ENCODE measurements around the gene MTMR12.
"Not testable (repeated sequence)": the region's sequence is repeated elsewhere in the genome, so short reads cannot be mapped to it uniquely, and the experiment has no call there.

Gene MTMR12

GRCh38 chr5:32298059-32298415, 14.7 kb downstream of the MTMR12 start:
- DNase-seq (ENCODE audit: insufficient read length, low spot score) (no peak), FAIRE-seq (no peak)
- TF ChIP-seq POLR2A (IDR thresholded peaks at IDR 0.05; ENCODE audit: low read depth, low read length) = no peak

- no peak for FAIRE-seq
- no peak for DNase-seq (ENCODE audit: insufficient read length, low spot score)
- TF ChIP-seq POLR2A (IDR thresholded peaks at IDR 0.05; ENCODE audit: low read depth, low read length) = no peak
These were observed 15.3 kb downstream of the MTMR12 start for GRCh38 chr5:32297181-32298058.

- not testable (repeated sequence) for FAIRE-seq; DNase-seq (ENCODE audit: insufficient read length, low spot score)
These were observed 16.6 kb downstream of the MTMR12 start for GRCh38 chr5:32295966-32296772.

- DNase-seq (ENCODE audit: insufficient read length, low spot score) (no peak), FAIRE-seq (no peak)
- no peak for TF ChIP-seq POLR2A (IDR thresholded peaks at IDR 0.05; ENCODE audit: low read depth, low read length)
These were observed 21.1 kb downstream of the MTMR12 start for GRCh38 chr5:32291591-32291990.

- FAIRE-seq = no peak
- TF ChIP-seq POLR2A (IDR thresholded peaks at IDR 0.05; ENCODE audit: low read depth, low read length) = no peak
- no peak for DNase-seq (ENCODE audit: insufficient read length, low spot score)
These were observed 21.8 kb downstream of the MTMR12 start for GRCh38 chr5:32290922-32291321.

- DNase-seq (ENCODE audit: insufficient read length, low spot score); FAIRE-seq: not testable (repeated sequence)
These were observed 22.2 kb downstream of the MTMR12 start for GRCh38 chr5:32290501-32290900.

- DNase-seq (ENCODE audit: insufficient read length, low spot score); FAIRE-seq: not testable (repeated sequence)
These were observed 22.8 kb downstream of the MTMR12 start for GRCh38 chr5:32289986-32290385.

- not testable (repeated sequence) for DNase-seq (ENCODE audit: insufficient read length, low spot score); FAIRE-seq
These were observed 24.6 kb downstream of the MTMR12 start for GRCh38 chr5:32288135-32288534.

- not testable (repeated sequence) for FAIRE-seq
These were observed 25.2 kb downstream of the MTMR12 start for GRCh38 chr5:32287525-32287924.

GRCh38 chr5:32285510-32286138, 27.1 kb downstream of the MTMR12 start:
- DNase-seq (ENCODE audit: insufficient read length, low spot score) (no peak), FAIRE-seq (no peak)
- no peak for TF ChIP-seq POLR2A (IDR thresholded peaks at IDR 0.05; ENCODE audit: low read depth, low read length)

More at GRCh38 chr5:32287525-32287924, 25.2 kb downstream of the MTMR12 start:
- DNase-seq (ENCODE audit: insufficient read length, low spot score) = not testable (repeated sequence)

GRCh38 chr5:32283539-32284377, 29.0 kb downstream of the MTMR12 start:
- DNase-seq (ENCODE audit: insufficient read length, low spot score) (peak; percentile 21), FAIRE-seq (no peak)
- no peak for TF ChIP-seq POLR2A (IDR thresholded peaks at IDR 0.05; ENCODE audit: low read depth, low read length)

- TF ChIP-seq POLR2A (IDR thresholded peaks at IDR 0.05; ENCODE audit: low read depth, low read length) = no peak
- no peak for FAIRE-seq
- no peak for DNase-seq (ENCODE audit: insufficient read length, low spot score)
These were observed 29.7 kb downstream of the MTMR12 start for GRCh38 chr5:32283061-32283460.

- FAIRE-seq (no peak), DNase-seq (ENCODE audit: insufficient read length, low spot score) (no peak)
- no peak for TF ChIP-seq POLR2A (IDR thresholded peaks at IDR 0.05; ENCODE audit: low read depth, low read length)
These were observed 30.1 kb downstream of the MTMR12 start for GRCh38 chr5:32282633-32283032.

- DNase-seq (ENCODE audit: insufficient read length, low spot score); FAIRE-seq: not testable (repeated sequence)
These were observed 31.2 kb downstream of the MTMR12 start for GRCh38 chr5:32281378-32282133.

Data from H54 (cell line).